Ureter (tissue), 1 donor: ENCODE measurements around the gene ZBTB25. TPM values are rescaled to one million over a fixed set of nuclear protein-coding genes. Genes with fewer than 3 reads are reported as not detected.
"Not testable (repeated sequence)": the region's sequence is repeated elsewhere in the genome, so short reads cannot be mapped to it uniquely, and the experiment has no call there.

Experiments used
- DNase-seq: peaks from one replicate; pipeline ENCODE4 v3.0.0-alpha.2; 2020; ENCODE audit warnings: low spot score
- total RNA-seq: library from RNA; stranded (reverse); gene quantifications from one replicate; pipeline ENCODE4 v1.2.4, GENCODE V29; 2023
- donor health status: DM: yes; HTN: yes; CAD: no.

Gene ZBTB25, protein sequence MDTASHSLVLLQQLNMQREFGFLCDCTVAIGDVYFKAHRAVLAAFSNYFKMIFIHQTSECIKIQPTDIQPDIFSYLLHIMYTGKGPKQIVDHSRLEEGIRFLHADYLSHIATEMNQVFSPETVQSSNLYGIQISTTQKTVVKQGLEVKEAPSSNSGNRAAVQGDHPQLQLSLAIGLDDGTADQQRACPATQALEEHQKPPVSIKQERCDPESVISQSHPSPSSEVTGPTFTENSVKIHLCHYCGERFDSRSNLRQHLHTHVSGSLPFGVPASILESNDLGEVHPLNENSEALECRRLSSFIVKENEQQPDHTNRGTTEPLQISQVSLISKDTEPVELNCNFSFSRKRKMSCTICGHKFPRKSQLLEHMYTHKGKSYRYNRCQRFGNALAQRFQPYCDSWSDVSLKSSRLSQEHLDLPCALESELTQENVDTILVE
- 23.8 TPM for total RNA-seq

DNA sequence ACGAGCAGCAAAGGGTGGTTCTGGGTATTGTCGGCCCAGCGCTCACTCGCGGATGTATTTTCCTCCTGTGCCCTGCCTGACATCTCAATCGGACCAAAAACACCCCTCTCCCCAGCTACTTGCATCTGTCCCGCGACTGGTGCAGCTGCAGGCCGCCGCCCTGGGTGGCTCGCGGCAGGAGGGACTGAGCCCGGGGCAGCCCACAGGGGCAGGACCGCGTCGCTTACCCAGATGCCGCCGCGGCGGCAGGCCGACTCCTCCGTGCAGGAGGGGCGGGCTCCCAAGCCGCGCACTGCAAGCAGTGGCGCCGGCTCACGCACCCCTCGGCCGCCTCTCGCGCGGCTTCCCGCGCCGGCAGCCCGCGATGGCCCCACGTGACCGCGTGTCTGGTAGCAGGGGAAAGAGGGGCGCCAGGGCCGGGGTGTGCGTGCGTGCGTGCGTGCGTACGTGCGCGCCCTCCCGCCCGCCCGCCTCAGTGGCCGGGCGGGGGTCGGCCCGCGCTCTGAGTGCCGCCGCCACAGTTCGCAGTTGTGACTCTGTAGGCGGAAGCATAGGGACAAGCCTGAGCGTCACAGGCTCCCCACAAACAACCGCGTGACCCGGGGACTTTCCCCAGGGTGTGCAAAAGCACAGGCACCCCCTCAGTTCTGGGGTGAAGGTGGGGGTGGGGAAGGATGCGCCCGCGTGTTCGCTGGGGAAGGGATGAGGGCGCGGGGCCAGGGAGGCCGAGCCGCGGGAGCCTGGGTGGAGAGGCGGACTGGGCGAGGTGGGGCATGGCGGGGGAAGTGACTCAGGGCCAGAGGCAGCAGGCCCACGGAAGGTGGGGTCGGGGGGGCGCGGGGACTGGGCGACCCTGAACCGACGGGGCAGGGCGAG is at the start of gene ZBTB25:
ZBTB25 (minus strand) TSS at position 405 of the 876 bp plus-strand sequence. CDS start 13,305 bp downstream, outside the sequence.
- DNase-seq: peak; percentile 90

GRCh38 chr14:64550621-64551333 is 47.1 kb upstream of the ZBTB25 start:
- DNase-seq: no peak

GRCh38 chr14:64549791-64550620 is 46.4 kb upstream of the ZBTB25 start, which contains the start of gene PPP1R36:
Gene PPP1R36, plus strand, starts transcription at chr14:64549961. Its CDS starts 37 bp downstream, at chr14:64549998.
- DNase-seq: no peak

DNA sequence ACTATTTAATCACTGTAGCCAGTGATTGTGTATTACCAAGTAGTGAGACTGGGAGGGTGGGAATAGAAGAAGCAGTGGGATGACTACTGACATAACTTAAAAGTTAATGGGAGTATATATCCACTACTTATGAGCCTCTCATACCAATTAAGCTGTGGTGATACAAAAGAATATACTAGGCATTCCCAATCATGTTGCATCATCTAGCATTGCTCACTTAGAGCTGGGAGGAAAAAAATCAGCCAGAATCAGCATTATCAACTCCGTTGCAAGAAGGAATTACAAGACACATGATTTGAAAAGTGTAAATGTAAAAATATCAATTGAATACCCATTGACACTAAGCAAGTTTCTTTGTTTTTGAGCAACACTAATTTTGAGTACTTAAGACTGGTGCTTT is 45.4 kb upstream of the ZBTB25 start:
- no peak for DNase-seq

GRCh38 chr14:64544607-64545312 is 41.1 kb upstream of the ZBTB25 start:
- no peak for DNase-seq

GRCh38 chr14:64542836-64543201 is 39.2 kb upstream of the ZBTB25 start:
- DNase-seq: no peak

- DNase-seq: no peak
Observed at GRCh38 chr14:64541972-64542835, 38.6 kb upstream of the ZBTB25 start.

- no peak for DNase-seq
Observed at GRCh38 chr14:64541261-64541971, 37.8 kb upstream of the ZBTB25 start.

- peak; percentile 99 for DNase-seq
Observed at GRCh38 chr14:64540208-64541202, 36.9 kb upstream of the ZBTB25 start, which contains the start of gene HSPA2. Gene HSPA2, plus strand, starts transcription at chr14:64540741. Its CDS starts 109 bp downstream, at chr14:64540850.

DNA sequence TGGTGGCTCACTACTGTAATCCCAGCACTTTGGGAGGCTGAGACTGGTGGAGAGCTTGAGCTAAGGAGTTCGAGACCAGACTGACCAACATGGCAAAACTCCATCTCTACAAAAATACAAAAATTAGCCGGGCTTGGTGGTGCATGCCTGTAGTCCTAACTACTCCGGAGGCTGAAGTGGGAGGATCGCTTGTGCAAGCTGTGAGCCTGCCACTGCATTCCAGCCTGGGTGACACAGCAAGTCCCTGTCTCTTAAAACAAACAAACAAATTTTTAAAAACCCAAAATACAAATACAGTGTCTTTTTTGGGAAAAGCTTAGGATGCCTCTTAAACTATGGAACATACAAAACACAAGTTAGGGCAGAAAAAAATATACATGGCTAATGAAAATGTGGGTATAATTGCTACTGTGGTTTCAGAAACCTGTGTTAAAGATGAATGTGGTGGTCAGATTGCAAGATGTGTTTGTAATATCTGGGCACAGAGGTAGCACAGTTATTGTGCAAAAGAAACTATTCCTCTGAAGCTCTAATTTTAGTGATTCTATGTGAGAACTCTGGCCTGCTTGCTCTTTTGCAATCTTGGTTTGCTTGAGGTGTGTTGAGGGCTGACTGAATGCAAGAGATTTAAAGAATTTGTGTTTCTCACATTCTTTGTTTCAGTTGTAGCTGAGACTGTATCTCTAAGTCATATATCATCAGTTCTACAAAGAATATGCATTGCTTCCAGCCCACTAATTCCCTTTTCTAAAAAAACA is 33.0 kb upstream of the ZBTB25 start:
- no peak for DNase-seq

DNA sequence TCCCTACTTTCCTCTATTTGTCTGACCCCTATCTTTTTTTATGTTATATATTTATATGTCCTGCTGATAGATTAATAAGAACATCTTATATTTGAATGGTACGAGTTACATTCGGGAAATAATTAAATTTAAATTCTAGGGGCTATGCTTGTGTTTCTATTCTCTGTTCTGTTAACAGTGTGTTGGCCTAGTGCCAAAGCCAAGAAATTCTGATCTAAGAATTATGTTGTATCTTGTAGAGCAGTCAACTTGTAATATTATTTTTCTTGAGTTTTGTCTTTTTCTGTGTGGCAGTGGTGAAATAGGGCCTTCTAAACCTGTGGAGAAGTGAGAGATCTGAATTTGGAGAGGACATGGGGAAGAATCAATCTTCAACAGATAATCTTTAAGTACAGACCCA is 27.9 kb upstream of the ZBTB25 start:
- no peak for DNase-seq

- DNase-seq: no peak
Observed at GRCh38 chr14:64525354-64525753, 21.7 kb upstream of the ZBTB25 start.

- no peak for DNase-seq
Observed at GRCh38 chr14:64522591-64523355, 19.1 kb upstream of the ZBTB25 start.

- DNase-seq: no peak
Observed at GRCh38 chr14:64520699-64521098, 17.1 kb upstream of the ZBTB25 start.

GRCh38 chr14:64518229-64518628 is 14.6 kb upstream of the ZBTB25 start:
- DNase-seq: no peak

- DNase-seq: not testable (repeated sequence)
Observed at GRCh38 chr14:64517667-64518066, 14.0 kb upstream of the ZBTB25 start.
